HCEC 1CT (cell line): ENCODE data around the gene MAPKAP1.

Source experiments
- DNase-seq: peaks from one replicate; pipeline ENCODE4 v3.0.0-alpha.2; 2017

The MAPKAP1 gene

GRCh38 chr9:125426926-125427325 is 280.1 kb downstream of the MAPKAP1 start:
- no peak for DNase-seq

- no peak for DNase-seq
Observed at GRCh38 chr9:125425901-125426515, 281.0 kb downstream of the MAPKAP1 start.

- no peak for DNase-seq
Observed at GRCh38 chr9:125425170-125425897, 281.7 kb downstream of the MAPKAP1 start.

- no peak for DNase-seq
Observed at GRCh38 chr9:125423964-125424363, 283.0 kb downstream of the MAPKAP1 start.

- DNase-seq: no peak
Observed at GRCh38 chr9:125422853-125423252, 284.2 kb downstream of the MAPKAP1 start.

GRCh38 chr9:125421591-125422181 is 285.3 kb downstream of the MAPKAP1 start:
- no peak for DNase-seq

- DNase-seq: no peak
Observed at GRCh38 chr9:125421166-125421565, 285.8 kb downstream of the MAPKAP1 start.

GRCh38 chr9:125418404-125418803 is 288.6 kb downstream of the MAPKAP1 start:
- peak; percentile 46 for DNase-seq

- DNase-seq: no peak
Observed at GRCh38 chr9:125416517-125416916, 290.5 kb downstream of the MAPKAP1 start.

- no peak for DNase-seq
Observed at GRCh38 chr9:125415583-125416460, 291.2 kb downstream of the MAPKAP1 start.

- DNase-seq: no peak
Observed at GRCh38 chr9:125413579-125413978, 293.4 kb downstream of the MAPKAP1 start.

- DNase-seq: no peak
Observed at GRCh38 chr9:125412166-125412565, 294.8 kb downstream of the MAPKAP1 start.

GRCh38 chr9:125411171-125411756 is 295.7 kb downstream of the MAPKAP1 start:
- DNase-seq: no peak

- no peak for DNase-seq
Observed at GRCh38 chr9:125410522-125410894, 296.5 kb downstream of the MAPKAP1 start.

- DNase-seq: peak; percentile 27
Observed at GRCh38 chr9:125409637-125410521, 297.1 kb downstream of the MAPKAP1 start.

GRCh38 chr9:125409217-125409636 is 297.8 kb downstream of the MAPKAP1 start:
- DNase-seq: no peak

- peak; percentile 73 for DNase-seq
Observed at GRCh38 chr9:125407974-125408900, 298.8 kb downstream of the MAPKAP1 start.

GRCh38 chr9:125407432-125407973 is 299.5 kb downstream of the MAPKAP1 start:
- DNase-seq: no peak

- no peak for DNase-seq
Observed at GRCh38 chr9:125406810-125407087, 300.3 kb downstream of the MAPKAP1 start.
